Right hindlimb (tissue), 1 donor: Measurements from ENCODE around the gene AK2.
"Not testable (repeated sequence)": the region's sequence is repeated elsewhere in the genome, so short reads cannot be mapped to it uniquely, and the experiment has no call there.

ENCODE experiments used
- DNase-seq: peaks from one replicate; pipeline ENCODE4 v3.0.0-alpha.2; 2018

AK2 gene

DNA sequence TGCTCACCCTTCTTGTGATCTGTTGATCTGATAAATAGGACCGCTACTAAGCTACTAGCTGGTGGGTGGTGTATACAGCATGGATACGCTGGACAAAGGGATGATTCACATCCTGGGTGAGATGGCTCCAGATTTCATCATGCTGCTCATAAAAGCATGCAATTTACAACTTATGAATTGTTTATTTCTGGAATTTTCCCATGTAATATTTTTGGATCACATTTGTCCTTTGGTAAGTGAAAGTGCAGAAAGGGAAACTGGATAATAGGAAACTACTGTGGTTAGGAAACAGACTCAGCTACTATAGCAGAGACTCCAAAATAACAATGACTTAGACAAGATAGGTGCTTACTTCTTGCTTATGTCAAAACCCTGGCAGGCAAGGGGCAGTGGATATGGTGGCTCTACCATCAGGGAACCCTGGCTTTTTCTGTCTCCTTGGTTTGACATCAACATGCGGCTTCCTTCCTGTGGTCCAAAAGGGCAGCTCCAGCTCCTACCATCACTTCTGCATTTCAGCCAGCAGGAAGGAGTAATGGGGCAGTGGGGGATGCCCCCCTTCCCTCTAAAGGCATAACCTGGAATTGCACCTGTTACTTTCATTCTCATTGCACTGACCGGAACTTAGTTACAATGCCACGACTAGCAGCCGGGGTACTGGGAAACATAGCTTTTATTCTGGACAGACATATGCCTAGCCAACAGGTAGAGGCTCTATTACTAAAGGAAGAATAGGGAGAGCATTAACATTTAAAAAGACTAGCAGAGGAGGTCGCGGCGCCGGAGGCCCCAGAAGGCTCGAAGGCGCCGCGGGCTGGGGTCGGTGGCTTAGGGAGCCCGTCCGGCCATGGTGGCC, 13.8 kb upstream of the AK2 start:
- no peak for DNase-seq

DNA sequence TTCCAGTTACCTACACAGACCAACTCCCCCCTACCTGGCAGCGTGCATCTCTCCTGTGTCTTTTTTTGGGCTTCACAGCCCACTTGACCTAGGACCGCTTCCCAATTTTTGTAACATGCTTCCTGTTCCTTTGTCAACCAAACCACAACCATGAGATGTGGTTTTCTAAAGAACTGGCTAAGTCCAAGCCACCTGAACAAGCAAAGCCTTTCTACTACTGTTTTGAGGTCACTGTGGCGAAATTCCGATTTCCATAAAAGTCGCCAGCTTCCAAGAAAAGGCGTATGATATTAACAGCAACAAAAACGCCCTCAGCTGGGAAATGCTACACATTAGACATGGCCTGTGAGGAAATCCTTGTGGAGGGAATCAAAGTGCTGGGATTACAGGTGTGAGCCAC, 12.7 kb upstream of the AK2 start:
- no peak for DNase-seq

DNA sequence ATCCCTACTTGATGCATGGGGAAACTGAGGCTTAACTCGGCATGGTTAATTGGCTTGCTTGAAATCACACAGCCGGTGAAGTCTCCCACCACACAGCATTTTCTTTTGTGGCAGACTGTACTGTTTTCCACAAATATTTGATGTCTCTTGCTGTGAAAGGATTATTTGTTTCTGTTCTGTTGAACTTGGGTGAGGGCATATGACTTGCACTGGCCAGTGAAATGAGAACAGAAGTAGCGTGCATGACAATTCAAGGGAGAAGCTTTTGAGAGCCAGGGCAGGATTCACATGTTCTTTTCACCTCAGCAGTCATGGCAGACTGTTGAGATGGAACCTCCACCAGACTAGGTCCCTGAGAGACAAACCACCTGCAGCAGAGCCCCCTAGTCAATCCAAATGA, 11.7 kb upstream of the AK2 start:
- no peak for DNase-seq

DNA sequence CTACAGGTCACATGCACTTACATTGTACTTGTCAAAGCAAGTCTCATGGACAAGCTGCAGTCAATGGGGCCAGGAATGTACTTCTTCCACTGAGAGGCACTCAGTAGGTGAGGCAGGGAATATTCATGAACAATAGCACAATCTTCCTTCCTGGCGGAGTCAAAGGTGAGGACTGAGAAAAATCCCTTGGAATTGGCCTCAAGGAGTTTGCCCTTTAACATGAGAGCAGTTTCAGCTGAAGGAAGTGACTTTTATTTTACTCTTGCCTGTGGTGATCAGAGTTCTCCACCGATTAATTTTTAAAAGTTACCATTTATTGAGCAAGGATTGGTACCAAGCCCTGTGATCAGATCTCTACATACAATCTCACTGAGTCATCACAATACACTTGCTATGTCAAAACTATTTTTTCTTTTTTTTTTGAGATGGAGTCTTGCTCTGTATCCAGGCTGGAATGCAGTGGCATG, 11.2 kb upstream of the AK2 start:
- DNase-seq: no peak

DNA sequence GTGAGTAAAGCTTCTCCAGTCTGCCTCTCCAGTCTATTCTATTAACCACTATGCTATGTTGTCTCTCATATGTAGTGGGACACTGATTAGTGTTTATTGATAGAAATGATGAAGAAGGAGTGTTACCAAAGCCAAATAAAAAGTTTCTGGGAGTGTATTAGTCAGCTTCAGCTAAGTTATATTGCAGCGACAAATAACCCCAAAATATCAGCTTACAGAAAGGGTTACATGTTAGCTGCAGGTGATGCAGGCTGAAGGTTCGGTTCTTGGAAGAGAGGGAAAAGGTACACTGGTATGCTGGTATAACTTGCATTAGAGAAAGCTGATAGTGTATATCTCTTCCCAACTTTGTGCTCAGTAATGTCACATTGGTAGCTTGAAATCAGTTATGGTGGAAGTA, 10.6 kb upstream of the AK2 start:
- no peak for DNase-seq

DNA sequence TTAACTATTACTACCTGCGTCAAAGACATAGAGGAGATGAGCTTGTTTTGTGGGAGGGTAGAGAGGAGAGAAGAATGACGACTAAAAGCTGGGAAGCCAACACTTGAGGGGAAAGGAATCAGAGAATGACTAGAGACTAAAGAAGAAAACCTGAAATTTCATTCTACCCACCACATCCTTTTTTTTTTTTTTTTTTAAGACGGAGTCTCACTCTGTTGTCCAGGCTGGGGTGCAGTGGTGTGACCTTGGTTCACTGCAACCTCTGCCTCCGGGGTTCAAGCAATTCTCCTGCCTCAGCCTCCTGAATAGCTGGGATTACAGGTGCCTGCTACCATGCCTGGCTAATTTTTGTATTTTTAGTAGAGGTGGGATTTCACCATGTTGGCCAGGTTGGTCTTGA, 9.6 kb upstream of the AK2 start:
- not testable (repeated sequence) for DNase-seq

DNA sequence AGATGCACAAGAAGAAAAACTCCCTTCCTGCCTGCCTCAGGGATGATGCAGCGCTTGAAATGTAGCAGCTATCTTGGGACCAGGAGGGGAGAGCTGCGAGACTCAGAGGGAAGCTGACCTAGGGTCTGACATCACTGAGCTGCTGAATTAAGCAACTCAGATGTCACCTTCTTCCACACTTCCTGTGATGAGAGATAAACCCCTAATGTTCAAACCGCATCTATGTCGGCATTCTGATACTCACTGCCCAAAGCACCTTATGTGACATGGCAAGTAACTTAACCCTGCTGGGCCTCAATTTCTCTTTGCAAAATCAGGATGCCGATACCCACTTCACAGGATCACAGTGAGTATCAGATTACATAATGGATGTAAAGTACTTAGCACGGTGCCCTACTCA, 9.1 kb upstream of the AK2 start:
- no peak for DNase-seq

DNA sequence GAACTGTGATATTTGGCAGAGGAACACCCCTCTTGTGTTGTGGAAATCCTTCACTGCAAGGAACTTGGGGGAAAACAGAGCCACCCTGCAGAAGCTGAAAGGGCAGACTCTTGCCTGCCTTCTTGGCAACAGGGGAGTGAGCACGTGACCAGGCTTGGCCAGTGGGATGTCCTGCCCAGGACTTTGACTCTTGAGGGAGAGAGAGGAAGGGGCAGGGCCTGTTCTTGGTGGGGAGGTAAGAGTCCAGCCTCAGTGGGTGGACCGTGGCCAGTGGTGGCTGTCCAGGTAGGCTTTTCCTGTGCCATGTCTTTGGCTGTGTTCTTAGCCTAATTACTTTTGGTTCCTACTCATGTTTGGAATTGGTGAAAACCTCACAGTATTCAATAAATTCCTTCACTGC, 8.6 kb upstream of the AK2 start:
- DNase-seq: peak; percentile 36

DNA sequence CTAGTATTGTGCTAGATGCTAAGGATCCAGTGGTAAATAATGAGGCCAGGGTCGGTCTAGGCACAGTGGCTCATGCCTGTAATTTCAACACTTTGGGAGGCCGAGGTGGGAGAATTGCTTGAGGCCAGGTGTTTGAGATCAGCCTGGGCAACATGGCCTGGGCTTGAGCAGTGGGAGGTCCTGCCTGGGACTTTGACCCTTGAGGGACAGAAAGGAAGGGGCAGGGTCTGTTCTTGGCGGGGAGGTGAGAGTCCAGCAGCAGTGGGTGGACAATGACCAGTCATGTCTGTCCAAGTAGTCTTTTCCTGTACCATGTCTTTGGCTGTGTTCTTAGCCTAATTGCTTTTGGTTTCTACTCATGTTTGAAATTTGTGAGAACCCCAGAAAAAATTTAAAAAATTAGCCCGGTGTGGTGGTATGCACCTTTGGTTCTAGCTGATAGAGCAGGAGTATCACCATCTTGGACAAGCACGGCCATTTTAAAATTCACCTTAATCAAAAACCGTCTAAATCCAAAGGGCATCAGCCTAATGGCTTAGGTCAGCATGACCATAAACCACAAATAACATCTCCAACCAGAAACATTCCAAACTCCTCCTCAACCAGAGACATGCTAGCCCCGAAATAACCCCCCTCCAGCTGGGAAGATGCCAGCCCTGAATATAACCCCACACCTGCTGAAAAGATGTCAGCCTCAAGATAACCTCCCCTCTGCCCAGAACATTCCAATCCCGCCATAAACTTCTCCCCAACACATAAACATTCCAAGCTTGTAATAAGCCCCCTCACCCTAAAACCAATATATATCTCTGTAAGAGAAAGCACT, 6.8 kb upstream of the AK2 start:
- no peak for DNase-seq

DNA sequence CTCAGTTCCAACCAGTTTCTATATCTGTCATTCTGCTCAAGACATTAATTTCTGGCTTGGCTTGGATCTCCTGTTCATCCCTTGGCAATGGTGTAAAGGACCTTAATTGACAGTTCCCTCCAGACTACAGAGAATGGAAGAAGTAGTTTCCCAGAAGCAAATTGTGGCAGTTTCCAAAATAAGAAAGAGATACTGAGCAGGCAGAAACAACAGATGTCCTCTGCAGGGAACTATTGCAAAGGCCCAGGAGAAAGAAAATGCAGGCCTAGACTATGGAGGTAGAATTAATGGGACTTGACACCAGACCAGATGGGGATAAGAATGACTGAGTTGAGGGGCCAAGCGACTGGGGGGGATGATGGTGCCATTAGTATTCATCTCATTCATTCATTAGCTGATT, 6.1 kb upstream of the AK2 start:
- DNase-seq: no peak

DNA sequence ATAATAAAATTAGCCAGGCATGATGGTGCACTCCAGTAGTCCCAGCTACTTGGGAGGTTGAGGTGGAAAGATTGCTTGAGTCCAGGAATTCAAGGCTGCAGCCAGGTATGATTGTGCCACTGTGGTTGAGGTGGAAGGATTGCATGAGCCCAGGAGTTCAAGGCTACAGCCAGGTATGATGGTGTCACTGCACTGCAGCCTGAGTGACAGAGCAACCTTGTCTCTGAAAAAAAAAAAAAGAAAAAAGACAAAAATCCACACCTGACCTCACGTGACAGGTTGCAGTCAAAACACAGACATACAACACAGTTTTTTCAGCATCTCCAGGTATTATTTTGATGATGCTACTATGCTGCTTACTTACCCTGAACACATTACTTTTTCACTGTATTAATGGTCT, 4.3 kb upstream of the AK2 start:
- DNase-seq: no peak

DNA sequence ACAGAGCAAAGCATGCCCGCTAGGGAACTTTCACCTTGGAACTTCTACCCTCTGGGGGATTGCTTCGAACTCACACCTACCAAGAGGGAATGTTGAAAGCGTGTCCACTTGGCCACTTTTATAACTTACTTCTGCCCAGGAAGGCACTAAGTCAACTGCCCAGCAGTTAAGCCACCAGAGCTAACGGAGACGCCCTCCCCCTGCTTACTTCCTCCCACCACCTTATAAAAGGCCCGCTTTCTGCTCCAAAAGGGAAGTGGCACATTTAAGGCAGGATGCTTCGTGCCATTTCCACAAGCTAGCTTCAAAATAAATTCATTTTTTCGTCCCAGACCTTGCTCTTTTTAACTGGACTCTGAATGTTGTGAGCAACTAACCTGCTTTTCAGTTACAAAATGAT, 3.2 kb upstream of the AK2 start:
- no peak for DNase-seq

DNA sequence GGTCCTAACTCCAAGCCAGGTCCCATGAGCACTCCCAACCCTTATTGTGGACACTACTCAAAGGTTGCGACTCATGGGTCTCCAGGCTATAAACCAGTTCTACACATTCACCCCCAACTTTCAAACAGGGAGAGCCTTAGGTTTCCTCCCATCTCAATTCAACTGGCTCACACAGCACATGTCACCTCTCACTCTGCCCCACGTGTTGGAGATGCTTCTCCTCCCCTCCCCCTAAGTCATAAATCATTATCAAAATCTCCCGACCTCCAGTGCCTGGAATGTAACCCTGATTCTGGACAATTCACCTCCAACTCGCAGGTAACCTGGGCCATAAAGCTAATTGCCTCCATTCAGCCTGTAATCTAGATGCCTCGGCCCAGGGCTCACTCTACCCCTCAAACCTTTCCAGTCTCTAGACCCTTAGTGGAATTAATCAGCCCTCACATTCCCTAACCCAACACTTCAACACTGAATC, 595 bp downstream of the AK2 start:
- DNase-seq: no peak

DNA sequence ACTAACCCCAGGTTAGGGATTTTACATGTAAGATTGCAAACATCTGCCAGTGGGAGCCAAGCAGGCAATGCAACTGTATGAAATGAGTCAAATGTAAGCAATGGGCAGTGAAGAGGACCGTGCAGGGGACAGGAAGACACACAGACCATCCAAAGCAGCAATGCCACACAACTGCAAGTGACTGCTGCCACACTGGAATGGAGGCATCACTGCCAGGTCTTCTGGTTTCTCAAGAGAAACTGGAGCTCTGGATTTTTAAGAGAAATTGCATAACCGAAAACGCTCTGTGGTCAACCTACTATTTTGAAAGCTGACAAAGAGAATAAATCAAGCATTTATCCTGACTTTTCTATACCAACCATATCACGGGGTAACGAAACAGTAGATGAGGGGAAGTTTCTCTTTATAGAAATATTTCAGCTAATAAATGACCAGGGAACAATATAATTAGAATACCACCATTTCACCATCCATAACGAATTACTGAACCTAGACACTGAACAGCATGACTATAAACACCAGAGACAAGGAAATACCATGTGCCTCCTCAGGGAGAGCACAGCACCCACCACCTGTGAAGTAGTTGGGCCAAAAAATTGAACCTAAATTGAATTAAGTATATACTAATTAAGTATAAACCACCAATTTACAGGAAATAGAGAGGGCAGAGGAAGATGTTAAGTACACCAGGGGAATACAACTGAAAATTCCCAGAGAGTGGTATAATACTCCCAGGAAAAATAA, 4.4 kb downstream of the AK2 start:
- DNase-seq: no peak

DNA sequence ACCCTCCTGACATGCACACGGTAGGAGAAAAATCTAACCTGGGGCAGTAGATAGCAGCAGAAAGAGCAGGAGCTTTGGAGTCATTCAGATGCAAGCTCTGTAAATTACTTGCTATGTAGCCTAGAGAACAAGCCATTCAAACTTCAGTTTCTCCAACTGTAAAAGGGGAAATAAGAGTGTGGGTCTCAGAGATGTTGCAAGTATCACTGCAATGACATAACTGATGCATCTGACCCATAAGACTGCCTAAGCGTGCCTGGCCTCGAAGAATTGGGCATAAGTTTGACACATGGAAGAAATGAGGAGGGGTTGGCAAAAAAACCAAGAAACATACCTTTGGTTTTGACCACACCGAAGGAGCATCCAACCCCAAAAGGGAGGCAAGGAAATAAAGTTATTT, 5.2 kb downstream of the AK2 start:
- no peak for DNase-seq

DNA sequence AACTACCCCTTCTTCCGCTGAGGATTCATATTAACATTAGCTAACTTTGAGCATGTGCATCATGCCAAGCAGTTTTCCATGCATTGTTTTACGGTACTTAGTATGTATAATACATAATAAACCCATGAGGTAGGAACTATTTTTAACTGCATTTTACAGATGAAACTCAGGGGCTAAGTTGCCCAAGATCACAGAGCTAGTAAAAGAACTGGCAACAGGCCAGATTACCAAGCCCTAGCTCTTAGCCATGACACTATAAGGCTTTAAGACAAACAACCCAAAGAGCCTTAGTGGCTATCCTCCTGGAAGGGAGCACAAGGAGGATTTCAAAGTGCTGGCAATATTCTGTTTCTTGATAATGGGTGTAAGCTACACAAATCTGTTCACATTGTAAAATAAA, 6.1 kb downstream of the AK2 start:
- no peak for DNase-seq

DNA sequence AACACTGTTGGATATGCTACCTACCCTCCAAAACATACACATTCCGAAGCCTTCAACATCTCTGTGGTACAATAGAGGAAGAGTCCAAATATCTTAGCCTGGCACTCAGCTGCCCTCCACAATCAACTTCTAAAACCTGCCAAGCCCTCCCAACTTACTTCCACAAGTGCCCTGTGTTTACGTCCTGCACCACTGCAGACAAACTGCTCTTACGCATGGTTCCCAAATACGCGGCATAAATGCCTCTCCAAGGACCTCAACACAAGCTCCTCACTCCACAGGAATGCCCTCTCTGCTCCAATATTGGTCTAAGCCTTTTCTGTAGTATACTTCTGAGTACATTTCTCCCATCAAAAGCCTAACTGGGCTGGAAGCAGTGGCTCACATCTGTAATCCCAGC, 6.8 kb downstream of the AK2 start:
- no peak for DNase-seq

DNA sequence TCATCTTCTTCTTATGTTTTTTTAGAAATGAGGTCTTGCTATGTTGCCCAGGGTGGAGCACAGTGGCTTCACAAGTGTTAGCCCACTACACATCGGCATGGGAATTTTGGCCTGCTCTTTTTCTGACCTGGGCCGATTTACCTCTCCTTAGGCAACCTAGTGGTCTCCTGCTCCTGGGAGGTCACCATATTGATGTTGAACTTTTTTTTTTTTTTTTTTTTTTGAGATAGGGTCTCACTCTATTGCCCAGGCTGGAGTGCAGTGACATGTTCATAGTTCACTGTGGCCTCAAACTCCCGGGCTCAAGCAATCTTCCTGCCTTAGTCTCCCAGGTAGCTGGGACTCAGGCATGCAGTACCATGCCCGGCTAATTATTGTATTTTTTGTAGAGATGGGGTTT, 7.5 kb downstream of the AK2 start:
- no peak for DNase-seq

DNA sequence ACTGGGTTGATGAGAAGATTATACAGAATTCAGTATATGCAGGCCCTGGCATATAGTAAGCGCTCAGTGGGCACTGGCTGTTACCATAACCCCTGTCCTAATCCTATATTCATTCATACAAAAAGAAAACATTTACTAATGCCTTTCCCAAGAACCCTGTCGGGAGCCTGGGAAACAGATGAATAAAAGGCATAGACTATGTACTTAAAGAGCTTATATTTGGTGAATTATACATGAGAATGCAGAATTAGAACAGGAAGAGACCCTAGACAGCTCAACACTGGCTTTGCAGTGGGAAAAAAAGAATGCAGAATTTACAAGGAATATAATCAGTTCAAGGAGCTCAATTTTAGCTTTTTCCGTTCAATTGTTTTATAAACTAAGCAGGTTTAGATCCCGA, 10.9 kb downstream of the AK2 start:
- no peak for DNase-seq

DNA sequence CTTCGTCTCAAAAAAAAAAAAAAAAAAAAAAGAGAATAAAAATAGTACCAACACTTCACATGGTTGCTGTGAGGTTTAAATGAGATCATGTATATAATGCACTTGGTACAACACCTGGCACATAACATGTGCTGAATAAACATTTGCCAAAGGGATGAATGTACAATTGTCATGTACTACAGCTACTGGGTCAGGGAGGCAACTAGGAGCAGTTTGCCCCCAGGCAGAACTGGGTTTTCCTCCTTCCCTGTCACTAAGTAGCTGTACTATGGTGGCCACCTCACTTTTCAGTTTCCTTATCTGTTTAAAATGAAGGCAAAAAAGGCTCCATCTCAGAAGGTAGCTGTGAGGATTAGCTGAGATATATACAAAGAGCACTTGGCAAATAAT, 11.5 kb downstream of the AK2 start:
- no peak for DNase-seq

DNA sequence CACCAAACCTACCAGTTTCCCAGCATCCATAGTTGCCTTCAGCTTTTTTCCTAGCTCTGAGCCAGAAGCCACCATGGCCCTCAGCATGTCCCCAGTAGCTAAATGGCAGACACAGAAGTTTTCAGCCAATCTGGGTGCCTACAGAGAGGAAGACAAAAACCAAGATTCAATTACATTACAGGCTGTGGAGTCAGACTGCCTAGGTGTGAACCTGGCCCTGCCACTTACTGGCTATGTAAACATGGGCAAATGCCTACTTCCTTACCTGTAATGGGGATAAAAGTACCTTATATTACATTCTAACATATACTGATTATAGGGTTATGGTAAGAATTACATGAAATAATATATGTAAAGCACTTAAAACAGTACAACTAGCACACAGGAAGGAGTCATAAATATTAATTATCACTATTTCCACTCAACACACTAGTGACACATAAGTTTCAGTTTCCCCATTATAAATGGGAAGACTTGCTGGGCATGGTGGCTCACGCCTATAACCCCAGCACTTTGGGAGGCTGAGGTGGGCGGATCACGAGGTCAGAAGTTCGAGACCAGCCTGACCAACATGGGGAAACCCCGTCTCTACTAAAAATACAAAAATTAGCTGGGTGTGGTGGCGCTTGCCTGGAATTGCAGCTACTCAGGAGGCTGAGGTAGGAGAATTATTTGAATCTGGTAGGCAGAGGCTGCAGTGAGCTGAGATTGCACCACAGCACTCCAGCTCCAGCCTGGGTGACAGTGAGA, 12.1 kb downstream of the AK2 start:
- DNase-seq: not testable (repeated sequence)

DNA sequence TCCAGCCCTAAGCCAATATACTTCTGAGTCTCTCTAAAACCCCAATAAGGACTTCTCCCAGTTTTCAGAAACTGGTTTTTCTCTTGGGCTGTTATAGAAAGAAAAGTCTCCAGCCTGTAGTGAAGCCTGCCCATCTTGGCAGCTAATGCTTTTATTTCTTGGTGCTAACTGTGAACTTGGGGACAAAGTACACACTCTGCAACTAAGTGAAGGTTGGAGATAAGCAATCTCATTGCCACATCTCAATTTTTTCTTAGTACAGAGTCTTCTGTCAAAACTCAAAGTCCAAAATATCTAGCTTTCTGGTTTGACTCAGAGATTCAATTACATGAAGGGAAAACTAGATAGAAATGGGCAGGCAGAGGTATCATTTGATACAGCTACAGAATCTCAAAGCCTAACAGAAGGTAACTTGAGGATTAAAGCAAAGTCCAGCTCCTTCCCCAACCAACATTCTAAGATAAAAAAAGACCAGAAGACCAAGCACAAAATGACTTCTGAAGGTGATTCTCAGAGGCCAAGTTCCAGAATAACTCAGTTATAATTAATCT, 14.0 kb downstream of the AK2 start:
- no peak for DNase-seq
